ENCODE results near the gene PRR13. TPM values are rescaled to one million over a fixed set of nuclear protein-coding genes. Genes with fewer than 3 reads are reported as not detected.
A peak's percentile ranks its signal among the peaks of the same experiment; 100 is the strongest.
"Not testable (repeated sequence)": the region's sequence is repeated elsewhere in the genome, so short reads cannot be mapped to it uniquely, and the experiment has no call there.

PRR13 gene
- 100 to 1,000 TPM in 1 of 12 donors, 10 to 100 TPM in 10, not detected in 1; 42.5 to 197 (median 51.4) TPM for polyA plus RNA-seq (ENCODE audit: insufficient read length in 12 of 12)
- long read RNA-seq, donor 1, transcript PRR13-209 (4 exons, 625 nt) = minor isoform, 12 of 195 reads
- long read RNA-seq, donor 1, transcript PRR13-202 (4 exons, 1,229 nt) = major isoform, 77 of 195 reads
- long read RNA-seq, donor 1, transcript PRR13-208 (3 exons, 786 nt) = minor isoform, 39 of 195 reads
- long read RNA-seq, donor 1, partial matches to known transcripts = 54 of 195 reads
- long read RNA-seq, donor 1, other reads (novel, unspliced or antisense) = 7 of 195 reads
- long read RNA-seq, donor 2, transcript PRR13-209 (4 exons, 625 nt) = minor isoform, 5 of 21 reads
- long read RNA-seq, donor 2, transcript PRR13-202 (4 exons, 1,229 nt) = major isoform, 13 of 21 reads
- long read RNA-seq, donor 2, partial matches to known transcripts = 0 of 21 reads
- long read RNA-seq, donor 2, other reads (novel, unspliced or antisense) = 0 of 21 reads
- long read RNA-seq, donor 3, transcript PRR13-202 (4 exons, 1,229 nt) = major isoform, 6 of 7 reads
- long read RNA-seq, donor 3, partial matches to known transcripts = 0 of 7 reads
- long read RNA-seq, donor 3, other reads (novel, unspliced or antisense) = 0 of 7 reads
- long read RNA-seq, donor 4, transcript PRR13-202 (4 exons, 1,229 nt) = major isoform, 7 of 12 reads
- long read RNA-seq, donor 4, partial matches to known transcripts = 0 of 12 reads
- long read RNA-seq, donor 4, other reads (novel, unspliced or antisense) = 0 of 12 reads
- long read RNA-seq, donor 5 = 0 reads
- long read RNA-seq, donor 6, transcript PRR13-202 (4 exons, 1,229 nt) = major isoform, 9 of 12 reads
- long read RNA-seq, donor 6, partial matches to known transcripts = 0 of 12 reads
- long read RNA-seq, donor 6, other reads (novel, unspliced or antisense) = 0 of 12 reads
- long read RNA-seq, donor 7, transcript PRR13-202 (4 exons, 1,229 nt) = major isoform, 9 of 14 reads
- long read RNA-seq, donor 7, partial matches to known transcripts = 0 of 14 reads
- long read RNA-seq, donor 7, other reads (novel, unspliced or antisense) = 0 of 14 reads
- long read RNA-seq, donor 8, transcript PRR13-202 (4 exons, 1,229 nt) = major isoform, 13 of 16 reads
- long read RNA-seq, donor 8, partial matches to known transcripts = 0 of 16 reads
- long read RNA-seq, donor 8, other reads (novel, unspliced or antisense) = 0 of 16 reads
- long read RNA-seq, donor 9, transcript PRR13-202 (4 exons, 1,229 nt) = major isoform, 6 of 10 reads
- long read RNA-seq, donor 9, partial matches to known transcripts = 0 of 10 reads
- long read RNA-seq, donor 9, other reads (novel, unspliced or antisense) = 0 of 10 reads
- long read RNA-seq, donor 10, transcript PRR13-202 (4 exons, 1,229 nt) = major isoform, 11 of 17 reads
- long read RNA-seq, donor 10, partial matches to known transcripts = 0 of 17 reads
- long read RNA-seq, donor 10, other reads (novel, unspliced or antisense) = 0 of 17 reads
- long read RNA-seq, donor 11, transcript PRR13-202 (4 exons, 1,229 nt) = major isoform, 14 of 32 reads
- long read RNA-seq, donor 11, transcript PRR13-208 (3 exons, 786 nt) = minor isoform, 5 of 32 reads
- long read RNA-seq, donor 11, partial matches to known transcripts = 8 of 32 reads
- long read RNA-seq, donor 11, other reads (novel, unspliced or antisense) = 0 of 32 reads

GRCh38 chr12:53441040-53441833 is at the start of gene PRR13:
Gene PRR13 (plus strand): TSS chr12:53441734. CDS start chr12:53442715, 981 bp downstream.
- DNase-seq = peak; percentile 99

DNA sequence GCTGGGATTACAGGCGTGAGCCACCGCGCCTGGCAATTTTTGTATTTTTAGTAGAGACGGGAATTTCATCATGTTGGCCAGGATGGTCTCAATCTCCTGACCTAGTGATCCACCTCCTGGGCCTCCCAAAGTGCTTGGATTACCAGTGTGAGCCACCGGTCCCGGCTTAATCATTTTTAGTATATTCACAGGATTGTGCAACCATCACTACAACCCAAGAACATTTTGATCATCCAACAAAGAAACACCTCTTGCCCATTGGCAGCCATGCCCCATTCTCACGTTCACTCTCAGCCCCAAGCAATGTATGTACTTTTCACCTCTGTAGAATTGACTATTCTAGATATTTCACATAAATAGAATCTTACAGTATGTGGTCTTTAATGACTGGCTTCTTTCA is 41.6 kb upstream of the PRR13 start:
- DNase-seq = no peak

DNA sequence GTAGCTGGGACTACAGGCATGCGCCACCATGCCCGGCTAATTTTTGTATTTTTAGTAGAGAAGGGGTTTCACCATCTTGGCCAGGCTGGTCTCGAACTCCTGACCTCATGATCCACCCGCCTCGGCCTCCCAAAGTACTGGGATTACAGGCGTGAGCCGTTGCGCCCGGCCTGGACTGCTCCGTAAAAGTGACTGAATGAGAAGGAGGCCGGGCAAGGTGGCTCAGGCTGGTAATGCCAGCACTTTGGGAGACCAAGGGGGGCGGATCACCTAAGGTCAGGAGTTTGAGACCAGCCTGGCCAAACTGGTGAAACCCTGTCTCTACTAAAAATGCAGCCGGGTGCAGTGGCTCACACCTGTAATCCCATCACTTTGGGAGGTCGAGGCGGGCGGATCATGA is 39.2 kb upstream of the PRR13 start:
- not testable (repeated sequence) for DNase-seq

DNA sequence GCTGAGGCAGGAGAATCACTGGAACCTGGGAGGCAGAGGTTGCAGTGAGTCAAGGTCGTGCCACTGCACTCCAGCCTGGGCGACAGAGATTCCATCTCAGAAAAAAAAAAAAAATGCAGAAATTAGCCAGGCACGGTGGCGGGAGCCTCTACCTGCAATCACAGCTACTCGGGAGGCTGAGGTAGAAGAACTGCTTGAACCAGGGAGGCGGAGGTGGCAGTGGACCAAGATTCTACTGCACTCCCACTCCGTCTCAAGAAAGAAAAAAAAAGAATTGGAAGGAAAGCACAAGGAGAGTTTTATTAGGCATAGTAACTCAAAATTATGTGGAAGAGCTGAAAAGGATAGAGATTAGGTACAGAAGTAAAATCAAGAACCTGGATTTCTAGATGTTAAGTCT is 38.7 kb upstream of the PRR13 start:
- no peak for DNase-seq

- DNase-seq = no peak
Observed at GRCh38 chr12:53410951-53411350, 30.6 kb upstream of the PRR13 start.

DNA sequence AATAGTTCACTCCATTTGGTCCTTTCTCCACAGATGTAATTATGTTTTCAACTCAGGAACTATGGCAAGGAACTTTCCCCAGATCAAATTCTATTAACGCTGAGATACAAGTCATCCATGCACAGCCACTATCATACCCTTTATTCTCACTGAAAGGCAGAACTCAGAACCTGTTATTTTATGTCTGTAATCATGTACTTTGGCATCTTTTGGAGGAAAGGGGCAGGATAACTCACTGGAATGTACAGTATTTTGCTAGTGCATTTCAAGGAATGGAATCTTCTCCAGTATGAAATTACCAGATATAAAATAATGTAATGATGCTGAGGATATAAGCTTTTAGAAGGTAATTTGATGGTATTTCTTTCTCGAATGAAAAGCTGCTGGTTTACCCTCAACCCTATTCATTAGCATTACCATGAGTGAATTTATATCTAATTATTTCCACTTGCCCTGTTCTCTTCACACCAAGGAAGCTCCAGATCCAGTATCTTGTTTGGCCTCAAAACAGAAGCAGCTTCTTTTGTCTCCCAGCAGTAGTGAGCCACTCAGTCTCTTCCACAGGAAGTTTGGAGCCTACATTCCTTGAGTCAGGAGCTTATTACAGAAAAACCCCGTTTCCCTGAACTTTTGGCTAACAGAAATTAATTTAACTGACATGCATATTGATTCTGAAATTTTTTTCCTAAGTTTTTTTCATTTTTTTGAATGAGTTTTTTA is 27.9 kb upstream of the PRR13 start:
- DNase-seq = no peak

- no peak for DNase-seq
Observed at GRCh38 chr12:53414756-53415417, 26.6 kb upstream of the PRR13 start.

DNA sequence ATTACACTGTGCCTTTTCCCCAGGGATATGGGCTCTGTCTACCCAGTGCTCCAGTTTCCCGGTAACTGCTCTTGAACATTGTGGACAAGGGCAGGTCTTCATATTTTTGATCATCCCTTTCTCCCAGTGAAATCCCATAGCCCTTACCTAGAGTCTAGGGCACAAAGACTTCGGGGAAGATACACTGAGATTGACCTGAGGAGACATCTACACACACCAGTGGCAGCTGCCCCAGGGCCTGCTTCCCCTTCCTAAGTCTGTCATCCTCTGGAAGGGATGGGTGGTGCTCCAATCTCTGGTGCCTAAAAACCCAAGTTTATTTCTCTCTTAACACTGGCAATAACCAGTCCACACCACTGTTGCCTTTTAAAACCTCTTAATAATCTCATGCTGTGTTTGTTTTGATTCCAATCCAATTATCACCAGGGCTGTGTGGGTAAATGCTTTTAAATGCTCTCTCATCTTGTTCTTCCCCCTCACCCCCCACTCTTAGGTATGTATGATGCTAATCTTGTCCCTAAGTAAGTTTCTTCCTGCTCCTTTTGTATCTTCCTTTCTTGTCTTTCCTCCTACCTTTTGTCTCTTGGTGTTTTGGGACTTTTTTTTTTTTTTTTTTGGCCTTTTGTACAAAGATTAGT is 25.7 kb upstream of the PRR13 start:
- DNase-seq = not testable (repeated sequence)

- not testable (repeated sequence) for DNase-seq
Observed at GRCh38 chr12:53417291-53417816, 24.2 kb upstream of the PRR13 start.

DNA sequence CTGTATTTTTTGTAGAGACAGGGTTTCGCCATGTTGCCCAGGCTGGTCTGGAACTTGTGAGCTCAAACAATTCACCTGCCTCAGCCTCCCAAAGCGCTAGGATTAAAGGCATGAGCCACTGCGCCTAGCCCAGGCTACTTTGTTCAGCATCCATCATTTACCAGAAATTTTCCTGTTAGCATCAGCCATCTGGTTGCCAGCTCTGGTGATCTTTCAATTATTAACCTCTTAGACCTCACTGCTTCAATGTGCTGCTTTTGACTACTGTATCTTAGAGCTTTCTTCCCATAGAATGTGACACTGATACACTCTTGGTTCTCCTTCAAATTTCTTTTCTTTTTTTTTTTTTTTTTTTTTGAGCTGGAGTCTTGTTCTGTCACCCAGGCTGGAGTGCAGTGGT is 23.3 kb upstream of the PRR13 start:
- no peak for DNase-seq

DNA sequence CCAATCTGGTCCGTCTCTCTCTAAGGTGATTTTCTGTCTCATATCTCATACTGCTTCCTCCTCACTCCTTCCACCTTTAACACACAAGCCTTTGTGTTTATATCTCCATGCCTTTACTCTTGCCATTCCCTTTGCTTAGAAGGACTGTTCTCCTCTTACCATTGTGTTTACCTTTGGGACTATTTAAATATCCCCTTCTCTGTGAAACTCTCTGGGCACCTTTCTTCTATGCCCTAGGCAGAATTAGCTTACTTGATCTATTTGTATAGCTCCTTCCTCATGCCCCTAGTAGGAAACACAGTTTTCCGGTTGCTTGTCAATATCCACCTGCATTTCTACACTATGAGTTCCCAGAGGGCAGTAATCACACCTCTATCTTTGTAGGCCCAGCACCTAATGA is 21.8 kb upstream of the PRR13 start:
- no peak for DNase-seq

- not testable (repeated sequence) for DNase-seq
Observed at GRCh38 chr12:53422247-53422646, 19.3 kb upstream of the PRR13 start.

DNA sequence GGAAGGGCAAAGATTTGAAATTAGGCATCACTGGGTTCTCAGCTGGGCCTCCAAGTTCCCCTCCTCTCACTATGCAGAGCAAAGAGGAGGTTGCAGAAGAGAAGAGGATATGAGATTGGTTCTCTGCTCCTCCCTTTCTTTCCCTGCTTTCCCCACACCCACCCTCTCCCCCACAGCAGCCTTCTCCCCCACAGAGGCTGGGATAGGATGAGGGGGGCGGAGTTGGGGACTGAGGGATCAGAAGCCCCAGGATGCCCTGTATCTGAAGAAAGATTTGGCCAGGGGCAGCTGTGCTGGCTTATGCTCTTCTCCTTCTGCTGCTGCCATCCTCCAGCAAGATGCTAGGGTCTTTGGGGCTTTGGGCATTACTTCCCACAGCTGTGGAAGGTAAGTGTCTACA is 17.9 kb upstream of the PRR13 start, which contains the start of gene AMHR2:
AMHR2 (plus strand) TSS at position 259 of the 400 bp plus-strand sequence; CDS start at position 339, 80 bp downstream.
- no peak for DNase-seq

GRCh38 chr12:53424626-53425514 is 16.7 kb upstream of the PRR13 start:
- no peak for DNase-seq

GRCh38 chr12:53425515-53426150 is 15.9 kb upstream of the PRR13 start:
- no peak for DNase-seq

- no peak for DNase-seq
Observed at GRCh38 chr12:53427905-53428594, 13.5 kb upstream of the PRR13 start.

Measured in muscle of arm (tissue), 14 donors.